Measurements from ENCODE around the gene EGR2. TPM values are rescaled to one million over a fixed set of nuclear protein-coding genes. Genes with fewer than 3 reads are reported as not detected.

Gene EGR2
- polyA plus RNA-seq, 1 donor from 2014 or later: 1.7 TPM

DNA sequence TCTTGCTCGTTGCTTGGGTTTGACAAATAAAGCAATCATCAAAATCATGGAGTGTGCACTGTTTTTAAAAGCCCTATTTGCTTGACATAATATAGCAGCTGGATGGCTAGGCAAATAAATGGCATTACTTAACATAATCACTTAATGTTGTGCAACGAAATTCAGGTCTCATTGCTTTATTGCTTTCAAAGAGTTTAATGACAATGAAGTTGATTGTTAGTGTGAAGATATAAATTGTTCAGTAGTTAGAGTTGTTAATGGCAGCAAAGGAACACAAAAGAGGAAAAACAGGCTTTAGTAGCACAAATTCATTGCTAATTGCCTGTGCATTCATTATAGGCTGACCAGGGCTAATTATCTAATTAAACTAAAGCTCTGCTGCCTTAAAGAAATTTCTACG, 19.3 kb downstream of the EGR2 start:
- H4K20me1 ChIP-seq (ENCODE audit: insufficient read depth): no peaks in the 10 kb centered on the region
- peaks cover 74% of the 10 kb centered on the region for H3K27me3 ChIP-seq (ENCODE audit: insufficient read depth, low read depth, low read length)

DNA sequence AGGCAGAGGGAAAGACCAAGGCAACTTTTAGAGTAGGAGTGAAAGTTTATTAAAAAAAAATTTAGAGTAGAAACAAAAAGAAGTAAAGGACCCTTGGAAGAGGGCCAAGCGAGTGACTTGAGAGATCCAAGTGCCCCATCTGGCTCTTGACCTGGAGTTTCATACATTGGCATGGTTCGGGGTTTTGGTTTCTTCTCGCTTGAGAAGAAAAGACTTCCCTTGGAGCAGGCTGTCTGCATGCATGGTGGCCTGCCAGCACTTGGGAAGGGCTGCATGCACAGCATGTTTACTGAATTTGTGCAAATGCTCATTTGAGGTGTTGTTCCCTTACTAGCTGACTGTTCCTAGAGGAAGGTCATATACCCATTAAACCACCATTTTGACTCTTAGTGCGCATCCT, 20.4 kb downstream of the EGR2 start:
- Histone ChIP-seq H3K9me3 (ENCODE audit: low read length) (no peaks in the 10 kb centered on the region), H3K79me2 (replicated peaks; ENCODE audit: insufficient read depth, low read length) (no peaks in the 10 kb centered on the region), H3K27me3 (ENCODE audit: insufficient read depth, low read depth, low read length) (peaks cover 73% of the 10 kb centered on the region), H3K4me3 (ENCODE audit: low read length) (no peak overlapping the region), H3K9ac (ENCODE audit: low read length) (no peak overlapping the region), H2AFZ (ENCODE audit: low read depth, low read length) (no peak overlapping the region), H3F3A (ENCODE audit: insufficient read depth, low read length, poor library complexity, severe bottlenecking) (no peaks in the 10 kb centered on the region), H4K20me1 (ENCODE audit: insufficient read depth) (no peaks in the 10 kb centered on the region), H3K4me2 (ENCODE audit: low read length) (no peak overlapping the region), H3K36me3 (ENCODE audit: insufficient read depth, low read length) (no peaks in the 10 kb centered on the region), H3K9me2 (ENCODE audit: insufficient read depth, low read length) (no peaks in the 10 kb centered on the region), H3K27ac (ENCODE audit: low read length) (no peak overlapping the region)
- TF ChIP-seq, protein P1, sequence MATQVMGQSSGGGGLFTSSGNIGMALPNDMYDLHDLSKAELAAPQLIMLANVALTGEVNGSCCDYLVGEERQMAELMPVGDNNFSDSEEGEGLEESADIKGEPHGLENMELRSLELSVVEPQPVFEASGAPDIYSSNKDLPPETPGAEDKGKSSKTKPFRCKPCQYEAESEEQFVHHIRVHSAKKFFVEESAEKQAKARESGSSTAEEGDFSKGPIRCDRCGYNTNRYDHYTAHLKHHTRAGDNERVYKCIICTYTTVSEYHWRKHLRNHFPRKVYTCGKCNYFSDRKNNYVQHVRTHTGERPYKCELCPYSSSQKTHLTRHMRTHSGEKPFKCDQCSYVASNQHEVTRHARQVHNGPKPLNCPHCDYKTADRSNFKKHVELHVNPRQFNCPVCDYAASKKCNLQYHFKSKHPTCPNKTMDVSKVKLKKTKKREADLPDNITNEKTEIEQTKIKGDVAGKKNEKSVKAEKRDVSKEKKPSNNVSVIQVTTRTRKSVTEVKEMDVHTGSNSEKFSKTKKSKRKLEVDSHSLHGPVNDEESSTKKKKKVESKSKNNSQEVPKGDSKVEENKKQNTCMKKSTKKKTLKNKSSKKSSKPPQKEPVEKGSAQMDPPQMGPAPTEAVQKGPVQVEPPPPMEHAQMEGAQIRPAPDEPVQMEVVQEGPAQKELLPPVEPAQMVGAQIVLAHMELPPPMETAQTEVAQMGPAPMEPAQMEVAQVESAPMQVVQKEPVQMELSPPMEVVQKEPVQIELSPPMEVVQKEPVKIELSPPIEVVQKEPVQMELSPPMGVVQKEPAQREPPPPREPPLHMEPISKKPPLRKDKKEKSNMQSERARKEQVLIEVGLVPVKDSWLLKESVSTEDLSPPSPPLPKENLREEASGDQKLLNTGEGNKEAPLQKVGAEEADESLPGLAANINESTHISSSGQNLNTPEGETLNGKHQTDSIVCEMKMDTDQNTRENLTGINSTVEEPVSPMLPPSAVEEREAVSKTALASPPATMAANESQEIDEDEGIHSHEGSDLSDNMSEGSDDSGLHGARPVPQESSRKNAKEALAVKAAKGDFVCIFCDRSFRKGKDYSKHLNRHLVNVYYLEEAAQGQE (IDR thresholded peaks at IDR 0.05; ENCODE audit: borderline replicate concordance): no peak
- TF ChIP-seq, protein P2, sequence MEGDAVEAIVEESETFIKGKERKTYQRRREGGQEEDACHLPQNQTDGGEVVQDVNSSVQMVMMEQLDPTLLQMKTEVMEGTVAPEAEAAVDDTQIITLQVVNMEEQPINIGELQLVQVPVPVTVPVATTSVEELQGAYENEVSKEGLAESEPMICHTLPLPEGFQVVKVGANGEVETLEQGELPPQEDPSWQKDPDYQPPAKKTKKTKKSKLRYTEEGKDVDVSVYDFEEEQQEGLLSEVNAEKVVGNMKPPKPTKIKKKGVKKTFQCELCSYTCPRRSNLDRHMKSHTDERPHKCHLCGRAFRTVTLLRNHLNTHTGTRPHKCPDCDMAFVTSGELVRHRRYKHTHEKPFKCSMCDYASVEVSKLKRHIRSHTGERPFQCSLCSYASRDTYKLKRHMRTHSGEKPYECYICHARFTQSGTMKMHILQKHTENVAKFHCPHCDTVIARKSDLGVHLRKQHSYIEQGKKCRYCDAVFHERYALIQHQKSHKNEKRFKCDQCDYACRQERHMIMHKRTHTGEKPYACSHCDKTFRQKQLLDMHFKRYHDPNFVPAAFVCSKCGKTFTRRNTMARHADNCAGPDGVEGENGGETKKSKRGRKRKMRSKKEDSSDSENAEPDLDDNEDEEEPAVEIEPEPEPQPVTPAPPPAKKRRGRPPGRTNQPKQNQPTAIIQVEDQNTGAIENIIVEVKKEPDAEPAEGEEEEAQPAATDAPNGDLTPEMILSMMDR (IDR thresholded peaks at IDR 0.05; ENCODE audit: poor library complexity, severe bottlenecking): no peak
- TF ChIP-seq SMC3 (conservative IDR thresholded peaks at IDR 0.05; ENCODE audit: poor library complexity) (no peak), POLR2AphosphoS5 (IDR thresholded peaks at IDR 0.05) (no peak)

More for the DNA sequence above, 19.3 kb downstream of the EGR2 start:
- no peak overlapping the region for H3K27ac ChIP-seq (ENCODE audit: low read length)
- no peaks in the 10 kb centered on the region for H3K36me3 ChIP-seq (ENCODE audit: insufficient read depth, low read length)
- no peaks in the 10 kb centered on the region for H3K79me2 ChIP-seq (replicated peaks; ENCODE audit: insufficient read depth, low read length)
- no peak overlapping the region for H3K4me2 ChIP-seq (ENCODE audit: low read length)
- no peak overlapping the region for H3K9ac ChIP-seq (ENCODE audit: low read length)
- no peaks in the 10 kb centered on the region for H3K9me2 ChIP-seq (ENCODE audit: insufficient read depth, low read length)
- no peaks in the 10 kb centered on the region for H3K9me3 ChIP-seq (ENCODE audit: low read length)
- H3K4me3 ChIP-seq (ENCODE audit: low read length): no peak overlapping the region
- H3F3A ChIP-seq (ENCODE audit: insufficient read depth, low read length, poor library complexity, severe bottlenecking): no peaks in the 10 kb centered on the region
- H2AFZ ChIP-seq (ENCODE audit: low read depth, low read length): no peak overlapping the region
- TF ChIP-seq, protein P1 (IDR thresholded peaks at IDR 0.05; ENCODE audit: borderline replicate concordance): no peak
- TF ChIP-seq EP300 (conservative IDR thresholded peaks at IDR 0.05; ENCODE audit: poor library complexity, severe bottlenecking): no peak
- no peak for TF ChIP-seq POLR2AphosphoS5 (IDR thresholded peaks at IDR 0.05)
- TF ChIP-seq SMC3 (conservative IDR thresholded peaks at IDR 0.05; ENCODE audit: poor library complexity): no peak
- TF ChIP-seq TAF1 (IDR thresholded peaks at IDR 0.05; ENCODE audit: low read depth): no peak
- no peak for TF ChIP-seq EZH2 (IDR thresholded peaks at IDR 0.05; ENCODE audit: borderline replicate concordance, insufficient read depth, low read length, poor library complexity, severe bottlenecking)
- TF ChIP-seq RAD21 (conservative IDR thresholded peaks at IDR 0.05): no peak
- TF ChIP-seq, protein P2 (IDR thresholded peaks at IDR 0.05; ENCODE audit: poor library complexity, severe bottlenecking): no peak
- TF ChIP-seq MXI1 (conservative IDR thresholded peaks at IDR 0.05; ENCODE audit: poor library complexity, severe bottlenecking): no peak

Data from neural cell (in vitro differentiated cells).